Esophagus (tissue), 2 donors: Measurements from ENCODE around the gene NT5DC3. TPM values are rescaled to one million over a fixed set of nuclear protein-coding genes. Genes with fewer than 3 reads are reported as not detected.

ENCODE experiments used
- H3K27ac ChIP-seq, 2 donors: one replicate each; pipeline ENCODE4 v1.5.1; 2013; ENCODE audit warnings: low read depth in 2 of 2, mild to moderate bottlenecking in 2 of 2, inconsistent platforms in 1 of 2, low read length in 1 of 2, moderate library complexity in 1 of 2
- H3K27me3 ChIP-seq, 2 donors: one replicate each; pipeline ENCODE4 v1.6.1; 2013; ENCODE audit warnings: low read length in 2 of 2, control low read depth in 1 of 2, mild to moderate bottlenecking in 1 of 2; ENCODE audit not compliant: insufficient read depth in 2 of 2, control insufficient read depth in 1 of 2
- H3K36me3 ChIP-seq, 2 donors: one replicate each; pipeline ENCODE4 v1.6.1; 2013; ENCODE audit warnings: low read length in 1 of 2; ENCODE audit not compliant: control insufficient read depth in 2 of 2, insufficient read depth in 2 of 2
- H3K4me1 ChIP-seq, 2 donors: one replicate each; pipeline ENCODE4 v1.6.1; 2013; ENCODE audit warnings: low read length in 1 of 2; ENCODE audit not compliant: control insufficient read depth in 2 of 2, insufficient read depth in 2 of 2
- H3K4me3 ChIP-seq, 2 donors: one replicate each; pipeline ENCODE4 v1.5.1; 2013; ENCODE audit warnings: low read length in 2 of 2, mild to moderate bottlenecking in 2 of 2, low read depth in 1 of 2, moderate library complexity in 1 of 2
- H3K9me3 ChIP-seq, 2 donors: one replicate each; pipeline ENCODE4 v1.6.1; 2013; ENCODE audit warnings: mild to moderate bottlenecking in 2 of 2, low read depth in 1 of 2, low read length in 1 of 2, moderate library complexity in 1 of 2; ENCODE audit not compliant: control insufficient read depth in 2 of 2, insufficient read depth in 1 of 2
- WGBS, 2 donors: extraction: QIAGEN DNeasy Blood & Tissue Kit; methylation state at CpG; one replicate each; pipeline ENCODE4 v1.1.7; 2013; 5-methylcytosine and 5-hydroxymethylcytosine counted together
- polyA plus RNA-seq, 2 donors: library from polyadenylated mRNA; stranded (reverse); fragments of 200-250 nt; gene quantifications; one replicate each; pipeline ENCODE4 v1.2.3, GENCODE V29; 2013
- donor health status: healthy with polysubstance abuse.
- donor health status: Bipolar disorder and iron deficiency.

The NT5DC3 gene
- polyA plus RNA-seq, 2 donors, result 2.6 to 2.8 TPM

GRCh38 chr12:103824290-103824689 is 16.7 kb downstream of the NT5DC3 start:
- H3K27me3 ChIP-seq, result no peaks in the 10 kb centered on the region
- 92 to 95% methylated on average over 3 of the region's 3 CpGs for WGBS, 2 donors
- H3K4me1 ChIP-seq, result no peaks in the 10 kb centered on the region
- no peak overlapping the region for H3K27ac ChIP-seq
- H3K9me3 ChIP-seq, result no peaks in the 10 kb centered on the region
- no peak overlapping the region for H3K4me3 ChIP-seq
- H3K36me3 ChIP-seq, result no peaks in the 10 kb centered on the region

DNA sequence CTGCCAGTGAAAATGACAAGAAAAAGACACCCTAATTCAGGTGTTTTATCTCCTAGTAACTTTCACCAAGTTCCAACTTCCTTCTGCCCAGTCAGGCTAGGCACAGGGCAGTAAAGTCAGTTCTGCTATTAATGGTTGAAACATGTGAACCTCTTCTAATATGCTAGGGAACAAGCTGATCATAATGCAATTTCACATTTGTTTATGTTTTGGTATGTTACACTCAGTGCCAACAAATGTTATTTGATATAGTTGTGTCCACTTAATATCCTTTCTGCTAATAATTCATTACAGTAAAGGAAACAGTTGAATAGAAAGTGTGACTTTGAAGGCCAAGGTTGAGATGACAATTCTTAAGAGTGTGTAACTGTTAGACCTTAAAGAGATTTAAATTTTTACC is 17.2 kb downstream of the NT5DC3 start:
- Histone ChIP-seq H3K27ac (no peak overlapping the region), H3K4me3 (no peak overlapping the region), H3K27me3 (no peaks in the 10 kb centered on the region), H3K36me3 (no peaks in the 10 kb centered on the region), H3K4me1 (no peaks in the 10 kb centered on the region), H3K9me3 (no peaks in the 10 kb centered on the region)

DNA sequence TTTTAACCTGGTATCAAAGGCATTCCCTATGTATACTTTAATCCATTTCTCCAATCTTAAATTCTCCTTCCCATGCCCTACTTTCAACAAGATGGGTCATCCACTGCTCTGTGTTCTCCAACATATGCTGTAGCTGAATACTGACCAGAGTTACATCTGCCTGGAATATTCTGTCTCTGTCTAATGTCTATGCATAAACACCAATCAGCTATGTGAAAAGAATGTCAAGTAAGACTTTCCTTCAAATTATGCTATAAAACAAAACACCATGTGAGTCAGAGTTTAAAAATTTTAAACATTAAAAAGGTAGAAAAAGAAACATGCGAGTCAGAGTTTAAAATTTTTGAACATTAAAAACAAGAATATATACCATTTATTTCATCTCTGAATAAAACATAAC is 19.3 kb downstream of the NT5DC3 start:
- Histone ChIP-seq H3K4me3 (no peak overlapping the region), H3K9me3 (no peaks in the 10 kb centered on the region), H3K4me1 (no peaks in the 10 kb centered on the region), H3K27me3 (no peaks in the 10 kb centered on the region), H3K36me3 (no peaks in the 10 kb centered on the region), H3K27ac (no peak overlapping the region)
- WGBS, 2 donors, result 88 to 96% methylated on average over 1 of the region's 1 CpG

- no peaks in the 10 kb centered on the region for H3K27me3 ChIP-seq
Observed at GRCh38 chr12:103820881-103821489, 20.0 kb downstream of the NT5DC3 start.

GRCh38 chr12:103820361-103820760 is 20.7 kb downstream of the NT5DC3 start:
- Histone ChIP-seq H3K27me3 (no peaks in the 10 kb centered on the region), H3K9me3 (no peaks in the 10 kb centered on the region), H3K27ac (no peak overlapping the region), H3K36me3 (no peaks in the 10 kb centered on the region), H3K4me3 (no peak overlapping the region), H3K4me1 (no peaks in the 10 kb centered on the region)

More at GRCh38 chr12:103820881-103821489, 20.0 kb downstream of the NT5DC3 start:
- H3K27ac ChIP-seq, result no peak overlapping the region
- H3K36me3 ChIP-seq, result no peaks in the 10 kb centered on the region
- no peaks in the 10 kb centered on the region for H3K9me3 ChIP-seq
- H3K4me1 ChIP-seq, result no peaks in the 10 kb centered on the region
- no peak overlapping the region for H3K4me3 ChIP-seq
- 92 to 94% methylated on average over 3 of the region's 3 CpGs for WGBS, 2 donors

DNA sequence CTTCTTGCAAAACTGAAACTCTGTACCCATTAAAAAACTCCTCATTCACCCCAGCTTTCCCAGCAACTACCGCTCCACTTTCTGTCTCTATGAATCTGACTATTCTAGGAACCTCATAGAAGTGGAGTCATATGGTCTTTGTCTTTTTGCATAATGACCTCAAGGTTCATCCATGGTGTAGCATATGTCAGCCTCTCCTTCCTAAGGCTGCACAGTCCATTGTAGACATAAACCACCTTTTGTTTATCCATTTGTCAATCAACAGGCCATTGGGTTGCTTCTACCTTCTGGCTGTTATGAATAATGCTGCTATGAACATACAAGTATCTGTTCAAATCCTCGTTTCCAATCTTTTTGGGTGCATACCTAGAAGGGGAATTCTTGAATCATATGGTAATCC is 21.1 kb downstream of the NT5DC3 start:
- H3K9me3 ChIP-seq, result no peaks in the 10 kb centered on the region
- 88 to 89% methylated on average over 2 of the region's 2 CpGs for WGBS, 2 donors
- no peak overlapping the region for H3K27ac ChIP-seq
- no peaks in the 10 kb centered on the region for H3K36me3 ChIP-seq
- H3K27me3 ChIP-seq, result no peaks in the 10 kb centered on the region
- no peaks in the 10 kb centered on the region for H3K4me1 ChIP-seq
- H3K4me3 ChIP-seq, result no peak overlapping the region

DNA sequence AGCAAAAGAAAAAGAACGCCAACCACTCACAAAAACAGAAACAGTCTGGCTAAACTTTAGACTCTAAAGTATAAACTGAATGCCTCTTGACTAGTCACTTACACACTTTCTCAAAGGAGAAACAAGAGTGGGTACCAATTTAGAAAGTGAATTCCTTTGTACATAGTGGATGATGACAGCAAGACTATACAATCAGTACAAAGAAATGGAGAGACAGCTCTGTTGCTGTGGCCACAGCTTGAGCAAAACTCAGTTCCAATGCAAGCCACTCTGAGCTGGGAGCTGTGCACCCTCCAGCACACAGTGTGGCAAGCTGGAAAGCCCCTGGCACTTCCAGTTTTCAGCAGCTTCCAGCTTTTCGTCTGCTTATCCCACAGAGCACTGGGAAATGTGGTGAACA is 21.7 kb downstream of the NT5DC3 start:
- no peaks in the 10 kb centered on the region for H3K9me3 ChIP-seq
- H3K4me3 ChIP-seq, result no peak overlapping the region
- H3K36me3 ChIP-seq, result no peaks in the 10 kb centered on the region
- H3K27ac ChIP-seq, result no peak overlapping the region
- 81 to 84% methylated on average over 2 of the region's 2 CpGs for WGBS, 2 donors
- no peaks in the 10 kb centered on the region for H3K4me1 ChIP-seq
- H3K27me3 ChIP-seq, result no peaks in the 10 kb centered on the region

GRCh38 chr12:103817791-103818190 is 23.2 kb downstream of the NT5DC3 start:
- 79 to 84% methylated on average over 2 of the region's 2 CpGs for WGBS, 2 donors
- Histone ChIP-seq H3K27me3 (no peaks in the 10 kb centered on the region), H3K9me3 (no peaks in the 10 kb centered on the region), H3K4me1 (no peaks in the 10 kb centered on the region), H3K4me3 (no peak overlapping the region), H3K36me3 (no peaks in the 10 kb centered on the region), H3K27ac (no peak overlapping the region)

DNA sequence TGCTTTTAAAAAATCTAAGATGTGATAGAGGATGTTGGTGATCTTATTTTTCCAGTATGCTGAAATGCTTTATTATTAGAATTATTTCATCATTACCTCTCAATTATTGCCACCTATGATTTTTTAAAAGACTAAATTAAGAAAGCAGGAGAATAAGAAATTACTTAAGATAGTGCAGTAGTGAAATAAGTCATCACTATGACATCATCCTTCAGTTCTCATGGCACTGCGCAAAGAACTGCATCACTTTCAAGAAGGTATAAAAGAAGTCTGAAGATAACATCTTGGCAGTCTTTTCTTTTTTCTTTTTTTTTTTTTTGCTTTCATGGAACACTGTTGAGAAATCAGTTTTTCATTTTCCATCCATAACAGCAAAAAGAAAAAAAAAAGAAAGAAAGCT is 24.4 kb downstream of the NT5DC3 start:
- Histone ChIP-seq H3K36me3 (no peaks in the 10 kb centered on the region), H3K27me3 (no peaks in the 10 kb centered on the region), H3K9me3 (no peaks in the 10 kb centered on the region), H3K4me1 (no peaks in the 10 kb centered on the region), H3K27ac (no peak overlapping the region), H3K4me3 (no peak overlapping the region)
- 98 to 100% methylated on average over 1 of the region's 1 CpG for WGBS, 2 donors

- WGBS, 2 donors, result 68 to 71% methylated on average over 3 of the region's 3 CpGs
Observed at GRCh38 chr12:103814436-103814835, 26.6 kb downstream of the NT5DC3 start.

More at GRCh38 chr12:103814436-103814835, 26.6 kb downstream of the NT5DC3 start:
- Histone ChIP-seq H3K4me3 (no peak overlapping the region), H3K36me3 (no peaks in the 10 kb centered on the region), H3K4me1 (no peaks in the 10 kb centered on the region), H3K27me3 (no peaks in the 10 kb centered on the region), H3K9me3 (no peaks in the 10 kb centered on the region), H3K27ac (no peak overlapping the region)
